Astrocyte (in vitro differentiated cells and primary cell): ENCODE measurements around the gene LIPF.

ENCODE experiments used
- CTCF ChIP-seq: IDR thresholded peaks from 2 replicates; pipeline ENCODE4 v1.5.1; 2011; ENCODE audit warnings: low read depth, mild to moderate bottlenecking, inconsistent platforms, low read length, moderate library complexity; ENCODE audit not compliant: insufficient read depth
- EZH2 ChIP-seq: IDR thresholded peaks from 2 replicates; pipeline ENCODE4 v1.6.1; 2012; ENCODE audit warnings: mild to moderate bottlenecking, low read length, inconsistent platforms; ENCODE audit not compliant: insufficient read depth

- TF ChIP-seq CTCF: no peak
- TF ChIP-seq EZH2: no peak
Observed at GRCh38 chr10:88668465-88668864, 4.2 kb downstream of the LIPF start.
